ENCODE results near the gene CBX6.

DNA sequence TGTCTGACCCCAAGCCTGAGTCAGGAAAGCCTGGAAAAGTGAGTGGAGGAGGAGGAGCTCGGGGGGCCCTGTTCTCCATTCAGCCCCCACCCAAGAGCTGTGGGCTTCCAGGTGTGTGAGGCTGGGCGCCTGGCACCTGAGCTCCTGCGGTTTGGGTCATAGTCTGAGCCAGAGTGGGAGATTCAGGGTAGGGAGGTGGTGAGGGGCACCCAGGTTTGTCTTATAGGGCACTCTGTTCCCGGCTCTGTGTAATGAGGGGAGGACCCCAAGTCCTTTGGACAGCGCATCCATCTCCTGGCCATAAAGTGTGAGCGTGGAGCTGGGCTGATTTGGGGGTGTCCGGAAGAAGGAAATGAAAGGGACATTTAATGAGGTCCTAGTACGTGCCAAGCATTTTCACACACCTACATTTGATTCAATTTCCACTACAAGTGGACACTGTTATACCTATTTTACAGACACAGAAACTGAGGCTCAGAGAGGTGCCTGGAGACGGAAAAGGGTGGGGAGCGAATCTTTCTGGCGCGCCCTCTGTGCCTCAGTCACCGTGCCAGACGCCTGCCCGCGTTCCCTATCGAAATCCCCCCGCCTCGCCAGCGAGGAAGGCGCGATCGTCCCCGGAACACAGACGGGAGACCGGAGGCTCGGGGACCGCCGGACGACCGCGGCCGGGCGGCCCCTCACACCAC lies 29.4 kb downstream of the CBX6 start:
- TF ChIP-seq, protein P1, sequence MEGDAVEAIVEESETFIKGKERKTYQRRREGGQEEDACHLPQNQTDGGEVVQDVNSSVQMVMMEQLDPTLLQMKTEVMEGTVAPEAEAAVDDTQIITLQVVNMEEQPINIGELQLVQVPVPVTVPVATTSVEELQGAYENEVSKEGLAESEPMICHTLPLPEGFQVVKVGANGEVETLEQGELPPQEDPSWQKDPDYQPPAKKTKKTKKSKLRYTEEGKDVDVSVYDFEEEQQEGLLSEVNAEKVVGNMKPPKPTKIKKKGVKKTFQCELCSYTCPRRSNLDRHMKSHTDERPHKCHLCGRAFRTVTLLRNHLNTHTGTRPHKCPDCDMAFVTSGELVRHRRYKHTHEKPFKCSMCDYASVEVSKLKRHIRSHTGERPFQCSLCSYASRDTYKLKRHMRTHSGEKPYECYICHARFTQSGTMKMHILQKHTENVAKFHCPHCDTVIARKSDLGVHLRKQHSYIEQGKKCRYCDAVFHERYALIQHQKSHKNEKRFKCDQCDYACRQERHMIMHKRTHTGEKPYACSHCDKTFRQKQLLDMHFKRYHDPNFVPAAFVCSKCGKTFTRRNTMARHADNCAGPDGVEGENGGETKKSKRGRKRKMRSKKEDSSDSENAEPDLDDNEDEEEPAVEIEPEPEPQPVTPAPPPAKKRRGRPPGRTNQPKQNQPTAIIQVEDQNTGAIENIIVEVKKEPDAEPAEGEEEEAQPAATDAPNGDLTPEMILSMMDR (IDR thresholded peaks at IDR 0.05) = no peak
- TF ChIP-seq POLR2A (IDR thresholded peaks at IDR 0.05) = no peak
